ENCODE measurements around the gene ST6GALNAC3.

The ST6GALNAC3 gene

GRCh38 chr1:76351655-76352054 lies 277.1 kb downstream of the ST6GALNAC3 start:
- H3K4me3 ChIP-seq (ENCODE audit: low read depth, low read length) = no peak overlapping the region
- no peak overlapping the region for H3K27ac ChIP-seq (ENCODE audit: extremely low read depth, low read depth, low read length)
- ChIA-PET CTCF (no interaction called here), POLR2A (no interaction called here)
- TF ChIP-seq ZBTB21 (tag by site-specific recombination; IDR thresholded peaks at IDR 0.05) (no peak), SP7 (tag by site-specific recombination; IDR thresholded peaks at IDR 0.05) (peak; percentile 95)
- H3K36me3 ChIP-seq (ENCODE audit: control insufficient read depth in 2 of 2, insufficient read depth in 1 of 2, low read length in 2 of 2) = no peaks in the 10 kb centered on the region
- peaks cover 7% of the 10 kb centered on the region for H3K4me1 ChIP-seq (ENCODE audit: control insufficient read depth, insufficient read depth, low read length)
- H3K9me3 ChIP-seq (ENCODE audit: control insufficient read depth, insufficient read depth, low read depth, low read length) = no peaks in the 10 kb centered on the region

GRCh38 chr1:76352741-76353435 lies 278.3 kb downstream of the ST6GALNAC3 start:
- H3K36me3 ChIP-seq (ENCODE audit: control insufficient read depth in 2 of 2, insufficient read depth in 1 of 2, low read length in 2 of 2) = no peaks in the 10 kb centered on the region
- no peaks in the 10 kb centered on the region for H3K9me3 ChIP-seq (ENCODE audit: control insufficient read depth, insufficient read depth, low read depth, low read length)
- peaks cover 7% of the 10 kb centered on the region for H3K4me1 ChIP-seq (ENCODE audit: control insufficient read depth, insufficient read depth, low read length)
- TF ChIP-seq ZBTB1 (tag by site-specific recombination; IDR thresholded peaks at IDR 0.05) = no peak
- no peak for TF ChIP-seq ZNF18 (tag by site-specific recombination; IDR thresholded peaks at IDR 0.05)
- no peak for TF ChIP-seq PRDM10 (tag by site-specific recombination; IDR thresholded peaks at IDR 0.05)
- no peak for TF ChIP-seq ZNF626 (tag by site-specific recombination; IDR thresholded peaks at IDR 0.05)
- no peak for TF ChIP-seq PRDM6 (tag by site-specific recombination; IDR thresholded peaks at IDR 0.05)
- TF ChIP-seq ZNF350 (tag by site-specific recombination; IDR thresholded peaks at IDR 0.05) = no peak
- no peak for TF ChIP-seq ZNF555 (tag by site-specific recombination; conservative IDR thresholded peaks at IDR 0.05)
- no peak for TF ChIP-seq ZEB2 (tag by site-specific recombination; IDR thresholded peaks at IDR 0.05)
- no peak for TF ChIP-seq ZNF202 (tag by site-specific recombination; IDR thresholded peaks at IDR 0.05; ENCODE audit: borderline replicate concordance)
- no peak for TF ChIP-seq ZNF639 (tag by site-specific recombination; IDR thresholded peaks at IDR 0.05)
- no peak for TF ChIP-seq KLF7 (tag by site-specific recombination; IDR thresholded peaks at IDR 0.05; ENCODE audit: borderline replicate concordance)
- no peak for TF ChIP-seq ZNF571 (tag by site-specific recombination; IDR thresholded peaks at IDR 0.05)
- no peak for TF ChIP-seq ZNF621 (tag by site-specific recombination; IDR thresholded peaks at IDR 0.05)
- TF ChIP-seq GLI2 (tag by site-specific recombination; IDR thresholded peaks at IDR 0.05; ENCODE audit: borderline replicate concordance, low read depth) = no peak
- no peak for TF ChIP-seq ZNF132 (tag by site-specific recombination; IDR thresholded peaks at IDR 0.05; ENCODE audit: borderline replicate concordance)
- no peak for TF ChIP-seq TRIM28 (IDR thresholded peaks at IDR 0.05; ENCODE audit: borderline replicate concordance, low read length)
- no peak for TF ChIP-seq ZNF768 (tag by site-specific recombination; IDR thresholded peaks at IDR 0.05)
- TF ChIP-seq ZNF549 (tag by site-specific recombination; IDR thresholded peaks at IDR 0.05) = no peak
- no peak for TF ChIP-seq ZNF426 (tag by site-specific recombination; IDR thresholded peaks at IDR 0.05)
- no peak for TF ChIP-seq ZNF658 (tag by site-specific recombination; IDR thresholded peaks at IDR 0.05)
- H3K27ac ChIP-seq (ENCODE audit: extremely low read depth, low read depth, low read length) = no peak overlapping the region
- ChIA-PET CTCF (interaction anchor here (0.9 kb wide), 1 partner anchor 22 kb away, joined by 3 read pairs; no protein-coding TSS in a partner anchor), POLR2A (no interaction called here)
- H3K4me3 ChIP-seq (ENCODE audit: low read depth, low read length) = no peak overlapping the region

Measured in HEK293 (cell line).